MCF 10A (cell line): ENCODE results near the gene CASK. TPM values are rescaled to one million over a fixed set of nuclear protein-coding genes. Genes with fewer than 3 reads are reported as not detected.

Experiments
- BruUV-seq: library from RNA; stranded (reverse); fragments of 400-500 nt; replicated peaks from 2 replicates; lab custom pipeline; 2021; lab: Mats Ljungman, UMichigan
- CTCF ChIA-PET: fragments of 300-600 bp; sonication (Branson Sonifier 250); formaldehyde crosslinking; extraction: SDS; loops from one replicate; lab custom pipeline; 2021; ENCODE audit warnings: antibody characterized with exemption, inconsistent platforms; lab: Yijun Ruan, JAX
- POLR2A ChIA-PET: fragments of 300-600, 350-650 bp; sonication (Branson Sonifier 250); formaldehyde crosslinking; extraction: SDS; loops from one replicate; lab custom pipeline; 2020; ENCODE audit warnings: antibody characterized with exemption, inconsistent platforms; lab: Yijun Ruan, JAX
- DNase-seq: peaks from one replicate; pipeline ENCODE4 v3.0.0-alpha.2; 2018; ENCODE audit not compliant: unreplicated experiment
- H3K27ac Mint-ChIP-seq: one replicate; pipeline ENCODE4 v1.8.0; 2022; ENCODE audit warnings: mild to moderate bottlenecking, low read depth, mixed read lengths; ENCODE audit not compliant: unreplicated experiment
- H3K27me3 Mint-ChIP-seq: one replicate; pipeline ENCODE4 v1.8.0; 2022; ENCODE audit warnings: mixed read lengths; ENCODE audit not compliant: insufficient read depth, unreplicated experiment
- H3K36me3 Mint-ChIP-seq: one replicate; pipeline ENCODE4 v1.8.0; 2022; ENCODE audit warnings: mild to moderate bottlenecking, moderate library complexity, mixed read lengths; ENCODE audit not compliant: insufficient read depth, unreplicated experiment
- H3K4me1 Mint-ChIP-seq: one replicate; pipeline ENCODE4 v1.8.0; 2022; ENCODE audit warnings: mixed read lengths; ENCODE audit not compliant: insufficient read depth, unreplicated experiment
- H3K4me3 Mint-ChIP-seq: one replicate; pipeline ENCODE4 v1.8.0; 2022; ENCODE audit warnings: mild to moderate bottlenecking, moderate library complexity, mixed read lengths; ENCODE audit not compliant: unreplicated experiment
- H3K9me3 Mint-ChIP-seq: one replicate; pipeline ENCODE4 v1.8.0; 2022; ENCODE audit warnings: mixed read lengths; ENCODE audit not compliant: unreplicated experiment
- intact Hi-C: fragments of 100-400 bp; cut with micrococcal nuclease; formaldehyde crosslinking; loops from 2 replicates; pipeline ENCODE4 v1.14.1; 2022
- total RNA-seq: library from RNA; stranded (reverse); gene quantifications from 2 replicates; pipeline ENCODE4 v1.2.3, GENCODE V29; 2022
- TF ChIP-seq, protein P1 (sequence below): fragments of 200-600 bp; IDR thresholded peaks from one replicate; pipeline ENCODE4 v1.8.0; 2022; ENCODE audit warnings: antibody characterized with exemption, mild to moderate bottlenecking; ENCODE audit not compliant: unreplicated experiment

The CASK gene
- total RNA-seq, 1 experiment from 2014 or later, result 34.9 TPM

- peaks cover 20% of the 10 kb centered on the region for H3K27me3 Mint-ChIP-seq
- intact Hi-C loops, result no loop called here
- POLR2A ChIA-PET, result no interaction called here
- no peaks in the 10 kb centered on the region for H3K9me3 Mint-ChIP-seq
- no TSS peak for BruUV-seq
- H3K4me3 Mint-ChIP-seq, result no peak overlapping the region
- no peaks in the 10 kb centered on the region for H3K4me1 Mint-ChIP-seq
- CTCF ChIA-PET, result interaction anchor here (0.6 kb wide), 1 partner anchor 296 kb away, joined by 3 read pairs; the partner anchor contains the start of gene DDX3X
- H3K36me3 Mint-ChIP-seq, result peaks cover 9% of the 10 kb centered on the region
- TF ChIP-seq, protein P1, sequence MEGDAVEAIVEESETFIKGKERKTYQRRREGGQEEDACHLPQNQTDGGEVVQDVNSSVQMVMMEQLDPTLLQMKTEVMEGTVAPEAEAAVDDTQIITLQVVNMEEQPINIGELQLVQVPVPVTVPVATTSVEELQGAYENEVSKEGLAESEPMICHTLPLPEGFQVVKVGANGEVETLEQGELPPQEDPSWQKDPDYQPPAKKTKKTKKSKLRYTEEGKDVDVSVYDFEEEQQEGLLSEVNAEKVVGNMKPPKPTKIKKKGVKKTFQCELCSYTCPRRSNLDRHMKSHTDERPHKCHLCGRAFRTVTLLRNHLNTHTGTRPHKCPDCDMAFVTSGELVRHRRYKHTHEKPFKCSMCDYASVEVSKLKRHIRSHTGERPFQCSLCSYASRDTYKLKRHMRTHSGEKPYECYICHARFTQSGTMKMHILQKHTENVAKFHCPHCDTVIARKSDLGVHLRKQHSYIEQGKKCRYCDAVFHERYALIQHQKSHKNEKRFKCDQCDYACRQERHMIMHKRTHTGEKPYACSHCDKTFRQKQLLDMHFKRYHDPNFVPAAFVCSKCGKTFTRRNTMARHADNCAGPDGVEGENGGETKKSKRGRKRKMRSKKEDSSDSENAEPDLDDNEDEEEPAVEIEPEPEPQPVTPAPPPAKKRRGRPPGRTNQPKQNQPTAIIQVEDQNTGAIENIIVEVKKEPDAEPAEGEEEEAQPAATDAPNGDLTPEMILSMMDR, result no peak
- no peak for DNase-seq
- H3K27ac Mint-ChIP-seq, result no peak overlapping the region
Observed at GRCh38 chrX:41630091-41630490, 293.3 kb downstream of the CASK start.

DNA sequence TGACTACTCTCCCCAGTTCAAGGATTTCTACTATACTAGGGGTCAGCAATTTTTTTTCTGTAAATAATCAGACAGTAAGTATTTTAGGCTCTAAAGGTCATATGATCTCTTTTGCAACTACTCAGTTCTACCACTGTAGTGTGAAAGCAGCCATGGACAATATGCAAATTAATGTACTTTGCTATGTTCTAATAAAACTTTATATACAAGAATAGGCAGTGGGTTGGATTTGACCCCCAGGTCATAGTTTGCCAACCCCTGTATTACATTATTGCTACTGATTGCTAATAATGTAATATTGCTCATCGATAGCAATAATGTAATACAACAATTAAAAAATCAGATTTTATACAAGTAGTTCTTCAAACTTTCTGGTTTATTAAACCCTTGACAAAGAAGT lies 293.8 kb downstream of the CASK start:
- intact Hi-C loops, result no loop called here
- ChIA-PET POLR2A (no interaction called here), CTCF (interaction anchor here (0.6 kb wide), 1 partner anchor 296 kb away, joined by 3 read pairs; the partner anchor contains the start of gene DDX3X)
- DNase-seq, result no peak
- H3K9me3 Mint-ChIP-seq, result no peaks in the 10 kb centered on the region
- H3K27me3 Mint-ChIP-seq, result peaks cover 26% of the 10 kb centered on the region
- H3K4me1 Mint-ChIP-seq, result no peaks in the 10 kb centered on the region
- no peak overlapping the region for H3K27ac Mint-ChIP-seq
- no peak overlapping the region for H3K4me3 Mint-ChIP-seq
- TF ChIP-seq, protein P1, result no peak
- peaks cover 13% of the 10 kb centered on the region for H3K36me3 Mint-ChIP-seq
- no TSS peak for BruUV-seq

GRCh38 chrX:41621222-41621723 lies 302.1 kb downstream of the CASK start:
- H3K27ac Mint-ChIP-seq, result no peak overlapping the region
- TF ChIP-seq, protein P1, result no peak
- ChIA-PET CTCF (no interaction called here), POLR2A (interaction anchor here (0.5 to 0.6 kb wide), 2 partner anchors 16 to 178 kb away, joined by 3 read pairs; no protein-coding TSS in a partner anchor)
- peaks cover 16% of the 10 kb centered on the region for H3K36me3 Mint-ChIP-seq
- no peaks in the 10 kb centered on the region for H3K9me3 Mint-ChIP-seq
- H3K4me1 Mint-ChIP-seq, result no peaks in the 10 kb centered on the region
- intact Hi-C loops, result no loop called here
- no peak for DNase-seq
- H3K27me3 Mint-ChIP-seq, result peaks cover 60% of the 10 kb centered on the region
- H3K4me3 Mint-ChIP-seq, result no peak overlapping the region
- no TSS peak for BruUV-seq

GRCh38 chrX:41619221-41619620 lies 304.1 kb downstream of the CASK start:
- no peaks in the 10 kb centered on the region for H3K4me1 Mint-ChIP-seq
- POLR2A ChIA-PET, result interaction anchor here (0.9 kb wide), 1 partner anchor 129 kb away, joined by 3 read pairs; no protein-coding TSS in a partner anchor
- H3K27ac Mint-ChIP-seq, result no peak overlapping the region
- H3K9me3 Mint-ChIP-seq, result no peaks in the 10 kb centered on the region
- TF ChIP-seq, protein P1, result no peak
- intact Hi-C loops, result no loop called here
- no TSS peak for BruUV-seq
- no peak overlapping the region for H3K4me3 Mint-ChIP-seq
- peaks cover 44% of the 10 kb centered on the region for H3K27me3 Mint-ChIP-seq
- no peak for DNase-seq
- CTCF ChIA-PET, result no interaction called here
- H3K36me3 Mint-ChIP-seq, result peaks cover 1% of the 10 kb centered on the region
